ENCODE measurements around the gene NAA80. TPM values are rescaled to one million over a fixed set of nuclear protein-coding genes. Genes with fewer than 3 reads are reported as not detected.

The NAA80 gene
- total and polyA plus RNA-seq, 2 of the 13 experiments (the other 11 are each of a cell fraction or from before 2014, with no cell fraction given) = 3.4 to 8.7 TPM

DNA sequence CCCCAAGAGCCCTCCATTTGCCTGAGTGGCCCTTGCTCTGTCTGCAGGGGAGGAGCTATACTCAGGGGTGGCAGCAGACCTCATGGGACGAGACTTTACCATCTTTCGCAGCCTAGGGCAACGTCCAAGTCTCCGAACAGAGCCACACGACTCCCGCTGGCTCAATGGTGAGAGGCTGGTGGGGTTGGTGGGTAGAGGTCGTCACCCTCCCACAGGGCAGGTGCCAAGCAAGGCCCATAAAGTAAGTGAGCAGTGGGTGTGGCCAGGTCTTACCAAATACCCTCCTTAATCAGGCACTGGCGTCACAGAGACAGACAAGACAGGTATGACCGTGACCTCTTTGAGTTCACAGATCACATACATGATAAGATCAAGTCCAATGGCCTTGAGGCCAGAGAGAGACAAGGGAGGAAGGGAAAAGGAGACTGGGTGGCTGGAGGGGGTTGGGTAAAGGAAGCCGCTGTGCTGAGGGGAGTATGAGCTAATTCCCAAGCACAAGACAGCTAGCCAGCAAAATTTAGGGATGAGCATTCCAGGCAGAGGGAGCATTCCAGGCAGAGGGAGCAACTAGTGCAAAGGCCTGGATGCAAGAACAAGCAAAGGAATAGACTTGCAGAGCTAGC is 27.8 kb downstream of the NAA80 start (continued):
- TF ChIP-seq NCOR1 (IDR thresholded peaks at IDR 0.05; ENCODE audit: borderline replicate concordance, low read length) (peak; percentile 87; the same call in 1 of the 2 replicates), RAD51 (IDR thresholded peaks at IDR 0.05; ENCODE audit: borderline replicate concordance) (no peak), POLR2AphosphoS2 (IDR thresholded peaks at IDR 0.05; ENCODE audit: low read depth, low read length) (no peak), KDM4B (CRISPR knock-in tag; IDR thresholded peaks at IDR 0.05) (no peak), IKZF1 (IDR thresholded peaks at IDR 0.05) (no peak), ZNF781 (CRISPR knock-in tag; IDR thresholded peaks at IDR 0.05; ENCODE audit: borderline replicate concordance, not compliant biosample characterization) (no peak), ZNF557 (CRISPR knock-in tag; IDR thresholded peaks at IDR 0.05) (no peak), ZNF44 (CRISPR knock-in tag; IDR thresholded peaks at IDR 0.05) (no peak), REPIN1 (CRISPR knock-in tag; IDR thresholded peaks at IDR 0.05; ENCODE audit: borderline replicate concordance, low read depth) (0 out of 2 replicates have a peak, but pooled peaks have one; percentile 51), SPEN (CRISPR knock-in tag; IDR thresholded peaks at IDR 0.05; ENCODE audit: low read depth) (no peak; the same call in 1 of the 2 replicates), CBX5 (CRISPR knock-in tag; IDR thresholded peaks at IDR 0.05; ENCODE audit: borderline replicate concordance) (peak; percentile 20; the same call in 1 of the 2 replicates), ZNF510 (CRISPR knock-in tag; IDR thresholded peaks at IDR 0.05; ENCODE audit: low read depth) (no peak), KLF12 (CRISPR knock-in tag; IDR thresholded peaks at IDR 0.05; ENCODE audit: borderline replicate concordance) (no peak), TBX3 (IDR thresholded peaks at IDR 0.05; ENCODE audit: borderline replicate concordance) (no peak), FOXK1 (CRISPR knock-in tag; IDR thresholded peaks at IDR 0.05; ENCODE audit: borderline replicate concordance, low read depth) (no peak), NFE2 (CRISPR knock-in tag; IDR thresholded peaks at IDR 0.05) (no peak), ZNF274 (CRISPR knock-in tag; IDR thresholded peaks at IDR 0.05) (peak; percentile 39; the same call in 1 of the 2 replicates), ZNF749 (CRISPR knock-in tag; IDR thresholded peaks at IDR 0.05; ENCODE audit: borderline replicate concordance) (no peak), MAFK (conservative IDR thresholded peaks at IDR 0.05 in 1 of 2, IDR thresholded peaks at IDR 0.05 in 1 of 2; ENCODE audit: low read length in 2 of 2) (no peak), ZNF207 (IDR thresholded peaks at IDR 0.05; ENCODE audit: borderline replicate concordance) (no peak)
- TF ChIP-seq, protein P1, sequence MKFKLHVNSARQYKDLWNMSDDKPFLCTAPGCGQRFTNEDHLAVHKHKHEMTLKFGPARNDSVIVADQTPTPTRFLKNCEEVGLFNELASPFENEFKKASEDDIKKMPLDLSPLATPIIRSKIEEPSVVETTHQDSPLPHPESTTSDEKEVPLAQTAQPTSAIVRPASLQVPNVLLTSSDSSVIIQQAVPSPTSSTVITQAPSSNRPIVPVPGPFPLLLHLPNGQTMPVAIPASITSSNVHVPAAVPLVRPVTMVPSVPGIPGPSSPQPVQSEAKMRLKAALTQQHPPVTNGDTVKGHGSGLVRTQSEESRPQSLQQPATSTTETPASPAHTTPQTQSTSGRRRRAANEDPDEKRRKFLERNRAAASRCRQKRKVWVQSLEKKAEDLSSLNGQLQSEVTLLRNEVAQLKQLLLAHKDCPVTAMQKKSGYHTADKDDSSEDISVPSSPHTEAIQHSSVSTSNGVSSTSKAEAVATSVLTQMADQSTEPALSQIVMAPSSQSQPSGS (CRISPR knock-in tag; IDR thresholded peaks at IDR 0.05) = peak; percentile 71; the same call in 1 of the 2 replicates
- TF ChIP-seq, protein P2, sequence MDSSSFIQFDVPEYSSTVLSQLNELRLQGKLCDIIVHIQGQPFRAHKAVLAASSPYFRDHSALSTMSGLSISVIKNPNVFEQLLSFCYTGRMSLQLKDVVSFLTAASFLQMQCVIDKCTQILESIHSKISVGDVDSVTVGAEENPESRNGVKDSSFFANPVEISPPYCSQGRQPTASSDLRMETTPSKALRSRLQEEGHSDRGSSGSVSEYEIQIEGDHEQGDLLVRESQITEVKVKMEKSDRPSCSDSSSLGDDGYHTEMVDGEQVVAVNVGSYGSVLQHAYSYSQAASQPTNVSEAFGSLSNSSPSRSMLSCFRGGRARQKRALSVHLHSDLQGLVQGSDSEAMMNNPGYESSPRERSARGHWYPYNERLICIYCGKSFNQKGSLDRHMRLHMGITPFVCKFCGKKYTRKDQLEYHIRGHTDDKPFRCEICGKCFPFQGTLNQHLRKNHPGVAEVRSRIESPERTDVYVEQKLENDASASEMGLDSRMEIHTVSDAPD (CRISPR knock-in tag; IDR thresholded peaks at IDR 0.05) = no peak
- TF ChIP-seq, protein P3, sequence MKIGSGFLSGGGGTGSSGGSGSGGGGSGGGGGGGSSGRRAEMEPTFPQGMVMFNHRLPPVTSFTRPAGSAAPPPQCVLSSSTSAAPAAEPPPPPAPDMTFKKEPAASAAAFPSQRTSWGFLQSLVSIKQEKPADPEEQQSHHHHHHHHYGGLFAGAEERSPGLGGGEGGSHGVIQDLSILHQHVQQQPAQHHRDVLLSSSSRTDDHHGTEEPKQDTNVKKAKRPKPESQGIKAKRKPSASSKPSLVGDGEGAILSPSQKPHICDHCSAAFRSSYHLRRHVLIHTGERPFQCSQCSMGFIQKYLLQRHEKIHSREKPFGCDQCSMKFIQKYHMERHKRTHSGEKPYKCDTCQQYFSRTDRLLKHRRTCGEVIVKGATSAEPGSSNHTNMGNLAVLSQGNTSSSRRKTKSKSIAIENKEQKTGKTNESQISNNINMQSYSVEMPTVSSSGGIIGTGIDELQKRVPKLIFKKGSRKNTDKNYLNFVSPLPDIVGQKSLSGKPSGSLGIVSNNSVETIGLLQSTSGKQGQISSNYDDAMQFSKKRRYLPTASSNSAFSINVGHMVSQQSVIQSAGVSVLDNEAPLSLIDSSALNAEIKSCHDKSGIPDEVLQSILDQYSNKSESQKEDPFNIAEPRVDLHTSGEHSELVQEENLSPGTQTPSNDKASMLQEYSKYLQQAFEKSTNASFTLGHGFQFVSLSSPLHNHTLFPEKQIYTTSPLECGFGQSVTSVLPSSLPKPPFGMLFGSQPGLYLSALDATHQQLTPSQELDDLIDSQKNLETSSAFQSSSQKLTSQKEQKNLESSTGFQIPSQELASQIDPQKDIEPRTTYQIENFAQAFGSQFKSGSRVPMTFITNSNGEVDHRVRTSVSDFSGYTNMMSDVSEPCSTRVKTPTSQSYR (CRISPR knock-in tag; IDR thresholded peaks at IDR 0.05; ENCODE audit: borderline replicate concordance) = peak; percentile 79; the same call in 1 of the 2 replicates
- TF ChIP-seq, protein P4, sequence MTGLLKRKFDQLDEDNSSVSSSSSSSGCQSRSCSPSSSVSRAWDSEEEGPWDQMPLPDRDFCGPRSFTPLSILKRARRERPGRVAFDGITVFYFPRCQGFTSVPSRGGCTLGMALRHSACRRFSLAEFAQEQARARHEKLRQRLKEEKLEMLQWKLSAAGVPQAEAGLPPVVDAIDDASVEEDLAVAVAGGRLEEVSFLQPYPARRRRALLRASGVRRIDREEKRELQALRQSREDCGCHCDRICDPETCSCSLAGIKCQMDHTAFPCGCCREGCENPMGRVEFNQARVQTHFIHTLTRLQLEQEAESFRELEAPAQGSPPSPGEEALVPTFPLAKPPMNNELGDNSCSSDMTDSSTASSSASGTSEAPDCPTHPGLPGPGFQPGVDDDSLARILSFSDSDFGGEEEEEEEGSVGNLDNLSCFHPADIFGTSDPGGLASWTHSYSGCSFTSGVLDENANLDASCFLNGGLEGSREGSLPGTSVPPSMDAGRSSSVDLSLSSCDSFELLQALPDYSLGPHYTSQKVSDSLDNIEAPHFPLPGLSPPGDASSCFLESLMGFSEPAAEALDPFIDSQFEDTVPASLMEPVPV (CRISPR knock-in tag; IDR thresholded peaks at IDR 0.05) = no peak
